T follicular helper cell (primary cell): ENCODE results near the gene PCDHGC4.

Experiments
- DNase-seq: peaks from one replicate; pipeline ENCODE4 v3.0.0-alpha.2; 2020; ENCODE audit warnings: low read depth

Gene PCDHGC4

GRCh38 chr5:141512390-141512910 lies 27.6 kb downstream of the PCDHGC4 start:
- DNase-seq = peak; percentile 76

- DNase-seq = no peak
Measured at GRCh38 chr5:141512911-141513626, 28.2 kb downstream of the PCDHGC4 start.

- peak; percentile 19 for DNase-seq
Measured at GRCh38 chr5:141513627-141514329, 28.9 kb downstream of the PCDHGC4 start.

- DNase-seq = no peak
Measured at GRCh38 chr5:141514330-141515133, 29.7 kb downstream of the PCDHGC4 start.

- no peak for DNase-seq
Measured at GRCh38 chr5:141515141-141515540, 30.3 kb downstream of the PCDHGC4 start.

- no peak for DNase-seq
Measured at GRCh38 chr5:141515946-141516671, 31.3 kb downstream of the PCDHGC4 start.

GRCh38 chr5:141516672-141517025 lies 31.8 kb downstream of the PCDHGC4 start:
- no peak for DNase-seq

- no peak for DNase-seq
Measured at GRCh38 chr5:141517312-141517711, 32.5 kb downstream of the PCDHGC4 start.

- DNase-seq = no peak
Measured at GRCh38 chr5:141517880-141518617, 33.2 kb downstream of the PCDHGC4 start.

- no peak for DNase-seq
Measured at GRCh38 chr5:141518618-141519015, 33.8 kb downstream of the PCDHGC4 start.

GRCh38 chr5:141519605-141520565 lies 35.1 kb downstream of the PCDHGC4 start:
- DNase-seq = no peak

GRCh38 chr5:141521244-141521781 lies 36.5 kb downstream of the PCDHGC4 start:
- no peak for DNase-seq

- DNase-seq = no peak
Measured at GRCh38 chr5:141522301-141522700, 37.5 kb downstream of the PCDHGC4 start.

- no peak for DNase-seq
Measured at GRCh38 chr5:141523991-141524390, 39.2 kb downstream of the PCDHGC4 start.

GRCh38 chr5:141524604-141525597 lies 40.1 kb downstream of the PCDHGC4 start:
- DNase-seq = peak; percentile 20

GRCh38 chr5:141525653-141526052 lies 40.8 kb downstream of the PCDHGC4 start:
- DNase-seq = no peak

- no peak for DNase-seq
Measured at GRCh38 chr5:141527426-141527825, 42.6 kb downstream of the PCDHGC4 start.

GRCh38 chr5:141528291-141528984 lies 43.6 kb downstream of the PCDHGC4 start:
- DNase-seq = no peak
